B cell (primary cell): ENCODE data around the gene TMEM120B. TPM values are rescaled to one million over a fixed set of nuclear protein-coding genes. Genes with fewer than 3 reads are reported as not detected.

ENCODE experiments used
- ATAC-seq: fragments of 200-7000 bp; cut with Tn5 transposase; one replicate; pipeline ENCODE4 v1.10.0; 2021; ENCODE audit warnings: low read depth, mild to moderate bottlenecking, moderate number of reproducible peaks, moderate library complexity
- CTCF ChIA-PET: fragments of 350-600 bp; sonication (Branson Sonifier 250); formaldehyde crosslinking; loops from one replicate; lab custom pipeline; 2021; ENCODE audit warnings: antibody characterized with exemption, inconsistent platforms; lab: Charles Lee
- POLR2A ChIA-PET: fragments of 350-600 bp; sonication (Branson Sonifier 250); formaldehyde crosslinking; loops from one replicate; lab custom pipeline; 2021; ENCODE audit warnings: antibody characterized with exemption; lab: Charles Lee
- DNase-seq: peaks from one replicate; pipeline ENCODE4 v3.0.0; 2013
- H2AFZ ChIP-seq: 2 replicates; pipeline ENCODE4 v1.6.1; 2012; ENCODE audit warnings: mild to moderate bottlenecking, low read depth, low read length; ENCODE audit not compliant: insufficient read depth, poor library complexity, severe bottlenecking
- H3K27ac ChIP-seq, 2 donors: 1 replicate in 1 of 2; 2 replicates in 1 of 2; pipeline ENCODE4 v1.5.1; 2012 to 2013; ENCODE audit warnings: low read length in 2 of 2, mild to moderate bottlenecking in 2 of 2, moderate library complexity in 1 of 2
- H3K27me3 ChIP-seq, 4 experiments: fragments of 200-600 bp in 1 of 4; sonication (generic) in 1 of 4; replicated peaks in 1 of 4; 1 replicate in 2 of 4; 2 replicates in 2 of 4; pipeline versions ENCODE4 v1.6.1 to v1.7.0; 2013 to 2016; ENCODE audit warnings: low read length in 3 of 4, mild to moderate bottlenecking in 2 of 4, mixed read lengths in 1 of 4, moderate library complexity in 1 of 4; ENCODE audit not compliant: insufficient read depth in 4 of 4, control insufficient read depth in 3 of 4; ENCODE audit errors: control extremely low read depth in 1 of 4
- H3K36me3 ChIP-seq, 2 experiments: replicated peaks in 1 of 2; 1 replicate in 1 of 2; 2 replicates in 1 of 2; pipeline versions ENCODE4 v1.6.1 to v1.7.1; 2013; ENCODE audit warnings: low read length in 1 of 2; ENCODE audit not compliant: insufficient read depth in 2 of 2, control insufficient read depth in 1 of 2; ENCODE audit errors: control extremely low read depth in 1 of 2, extremely low read depth in 1 of 2
- H3K4me1 ChIP-seq, 2 donors: fragments of 200-600 bp in 1 of 2; sonication (generic) in 1 of 2; 1 replicate in 1 of 2; 2 replicates in 1 of 2; pipeline versions ENCODE4 v1.5.1 to v1.6.1; 2013 to 2017; ENCODE audit warnings: low read length in 2 of 2; ENCODE audit not compliant: control insufficient read depth in 2 of 2, insufficient read depth in 2 of 2
- H3K4me2 ChIP-seq: replicated peaks from 2 replicates; pipeline ENCODE3; 2012; ENCODE audit warnings: mild to moderate bottlenecking, low read depth, low read length; ENCODE audit not compliant: poor library complexity, severe bottlenecking
- H3K4me3 ChIP-seq, 5 experiments: fragments of 200-600 bp in 1 of 5; sonication (generic) in 1 of 5; 1 replicate in 3 of 5; 2 replicates in 2 of 5; pipeline versions ENCODE4 v1.5.1 to v1.7.0; 2011 to 2016; ENCODE audit warnings: low read length in 4 of 5, mild to moderate bottlenecking in 4 of 5, low read depth in 2 of 5, control low read depth in 1 of 5, moderate library complexity in 1 of 5; ENCODE audit not compliant: insufficient read depth in 1 of 5; ENCODE audit errors: control extremely low read depth in 1 of 5, extremely low read depth in 1 of 5
- H3K79me2 ChIP-seq: fragments of 200-600 bp; sonication (generic); one replicate; pipeline ENCODE4 v1.6.0; 2016; ENCODE audit warnings: low read length; ENCODE audit not compliant: control insufficient read depth, insufficient read depth
- H3K9ac ChIP-seq: fragments of 200-600 bp; sonication (generic); 2 replicates; pipeline ENCODE4 v1.6.1; 2017; ENCODE audit warnings: mild to moderate bottlenecking, low read length, moderate library complexity
- H3K9me3 ChIP-seq, 3 donors: one replicate each; pipeline versions ENCODE4 v1.6.1 to v1.7.1; 2013; ENCODE audit warnings: low read length in 2 of 3; ENCODE audit not compliant: control insufficient read depth in 2 of 3, insufficient read depth in 1 of 3; ENCODE audit errors: control extremely low read depth in 1 of 3
- H4K20me1 ChIP-seq: 2 replicates; pipeline ENCODE4 v1.6.0; 2012; ENCODE audit warnings: mild to moderate bottlenecking, low read length; ENCODE audit not compliant: insufficient read depth, control insufficient read depth, poor library complexity, severe bottlenecking
- H3K27ac Mint-ChIP-seq: one replicate; pipeline ENCODE4 v1.8.0; 2021; ENCODE audit warnings: mixed read lengths
- H3K27me3 Mint-ChIP-seq: one replicate; pipeline ENCODE4 v1.8.0; 2021; ENCODE audit warnings: mixed read lengths
- H3K4me1 Mint-ChIP-seq: one replicate; pipeline ENCODE4 v1.8.0; 2021; ENCODE audit warnings: mixed read lengths
- H3K4me3 Mint-ChIP-seq: one replicate; pipeline ENCODE4 v1.8.0; 2021; ENCODE audit warnings: mixed read lengths
- H3K9me3 Mint-ChIP-seq: one replicate; pipeline ENCODE4 v1.8.0; 2022; ENCODE audit warnings: mixed read lengths; ENCODE audit not compliant: insufficient read depth
- EZH2 ChIP-seq: IDR thresholded peaks from 2 replicates; pipeline ENCODE4 v1.6.1; 2012; ENCODE audit warnings: borderline replicate concordance, low read depth, mild to moderate bottlenecking, moderate library complexity, low read length; ENCODE audit not compliant: insufficient read depth, poor library complexity, severe bottlenecking
- whole genome bisulfite sequencing: methylation state at CpG from one replicate; pipeline ENCODE4 v1.1.5; 2013; ENCODE audit warnings: missing lambda C conversion rate; ENCODE audit not compliant: insufficient coverage; 5-methylcytosine and 5-hydroxymethylcytosine counted together
- intact Hi-C: fragments of 100-400 bp; cut with micrococcal nuclease; formaldehyde crosslinking; loops from one replicate; pipeline ENCODE4 v1.10.0; 2022
- polyA plus RNA-seq: library from polyadenylated mRNA; depleted of rRNA; stranded (reverse); fragments of >200 nt; gene quantifications from 2 replicates; pipeline ENCODE4 v1.2.3, GENCODE V29; 2012
- total RNA-seq, 2 donors: library from RNA; stranded (reverse); fragments of 120-200 nt in 1 of 2; gene quantifications; 1 replicate in 1 of 2; 2 replicates in 1 of 2; pipeline versions ENCODE4 v1.2.3 to v1.2.4, GENCODE V29; 2013 to 2022
- TF ChIP-seq, protein P1 (sequence below): fragments of 200-600 bp; IDR thresholded peaks from one replicate; pipeline ENCODE4 v1.8.0; 2022; ENCODE audit warnings: antibody characterized with exemption, mild to moderate bottlenecking

Gene TMEM120B
- total and polyA plus RNA-seq, 2 donors (not counting 1 experiment from before 2014, with no cell fraction given), result 9.2 to 9.7 TPM

DNA sequence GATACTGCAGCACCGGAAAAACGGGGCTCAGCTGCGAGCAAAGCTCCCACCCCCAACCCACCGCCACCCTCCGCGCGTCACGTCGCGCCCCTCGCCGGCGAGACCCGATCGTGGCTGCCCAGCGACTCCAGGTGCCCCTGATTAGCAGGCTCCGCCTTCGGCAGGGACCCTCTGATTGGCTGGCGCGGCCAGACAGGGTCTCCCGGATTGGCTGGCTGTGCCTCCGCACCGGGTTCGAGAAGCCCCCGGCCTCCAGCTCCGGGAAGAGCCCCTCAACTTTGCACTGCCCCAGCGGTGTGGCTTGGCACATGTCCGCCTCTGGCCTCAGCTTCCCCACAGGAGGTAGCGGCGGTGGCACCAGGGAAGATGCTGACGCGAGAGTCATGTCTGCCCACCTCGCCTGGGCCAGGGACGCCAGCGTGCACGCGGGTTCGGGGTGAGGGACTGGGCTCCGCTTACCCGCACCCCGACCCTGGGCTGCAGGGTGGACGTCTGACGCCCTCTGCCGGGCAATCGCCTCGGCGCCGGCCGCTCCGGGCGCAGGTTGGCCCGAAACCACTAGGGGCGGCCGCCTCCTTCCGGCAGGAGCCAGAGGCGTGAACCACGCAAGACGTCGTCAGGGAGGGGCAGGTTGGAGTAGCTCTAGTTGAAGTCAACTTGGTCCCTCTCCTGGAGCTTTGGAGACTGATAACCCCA is 81.4 kb downstream of the TMEM120B start:
- H3K4me1 Mint-ChIP-seq, result peaks cover 65% of the 10 kb centered on the region
- Histone ChIP-seq H3K27ac (peak overlapping the region; percentile 59 to 100), H3K79me2 (peaks cover 66% of the 10 kb centered on the region), H2AFZ (peak overlapping the region; percentile 75), H3K4me1 (peaks cover 50 to 72% of the 10 kb centered on the region in 2 donors), H3K36me3 (peaks cover 3 to 26% of the 10 kb centered on the region in 2 experiments), H4K20me1 (peaks cover 37% of the 10 kb centered on the region), H3K4me2 (peak overlapping the region; percentile 99), H3K4me3 (peak overlapping the region; percentile 30 to 97 (median 92)), H3K27me3 (no peaks in the 10 kb centered on the region), H3K9me3 (no peaks in the 10 kb centered on the region), H3K9ac (peak overlapping the region; percentile 95)
- H3K27me3 Mint-ChIP-seq, result no peaks in the 10 kb centered on the region
- ATAC-seq (peak; percentile 53), DNase-seq (peak; percentile 97)
- ChIA-PET POLR2A (interaction anchor here (0.7 to 8.5 kb wide), 13 partner anchors 10 to 122 kb away, joined by 3 to 267 read pairs (median 4); partner anchors contain the start of genes PSMD9, SETD1B and TMEM120B), CTCF (interaction anchor here (0.7 to 33.5 kb wide), 56 partner anchors 6 to 587 kb away, joined by 3 to 1947 read pairs (median 4); partner anchors contain the start of genes CFAP251, ORAI1, PSMD9 and RHOF)
- no peaks in the 10 kb centered on the region for H3K9me3 Mint-ChIP-seq
- peak overlapping the region; percentile 88 for H3K4me3 Mint-ChIP-seq
- TF ChIP-seq, protein P1, sequence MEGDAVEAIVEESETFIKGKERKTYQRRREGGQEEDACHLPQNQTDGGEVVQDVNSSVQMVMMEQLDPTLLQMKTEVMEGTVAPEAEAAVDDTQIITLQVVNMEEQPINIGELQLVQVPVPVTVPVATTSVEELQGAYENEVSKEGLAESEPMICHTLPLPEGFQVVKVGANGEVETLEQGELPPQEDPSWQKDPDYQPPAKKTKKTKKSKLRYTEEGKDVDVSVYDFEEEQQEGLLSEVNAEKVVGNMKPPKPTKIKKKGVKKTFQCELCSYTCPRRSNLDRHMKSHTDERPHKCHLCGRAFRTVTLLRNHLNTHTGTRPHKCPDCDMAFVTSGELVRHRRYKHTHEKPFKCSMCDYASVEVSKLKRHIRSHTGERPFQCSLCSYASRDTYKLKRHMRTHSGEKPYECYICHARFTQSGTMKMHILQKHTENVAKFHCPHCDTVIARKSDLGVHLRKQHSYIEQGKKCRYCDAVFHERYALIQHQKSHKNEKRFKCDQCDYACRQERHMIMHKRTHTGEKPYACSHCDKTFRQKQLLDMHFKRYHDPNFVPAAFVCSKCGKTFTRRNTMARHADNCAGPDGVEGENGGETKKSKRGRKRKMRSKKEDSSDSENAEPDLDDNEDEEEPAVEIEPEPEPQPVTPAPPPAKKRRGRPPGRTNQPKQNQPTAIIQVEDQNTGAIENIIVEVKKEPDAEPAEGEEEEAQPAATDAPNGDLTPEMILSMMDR, result peak; percentile 95
- no peak for TF ChIP-seq EZH2
- H3K27ac Mint-ChIP-seq, result peak overlapping the region; percentile 90
- intact Hi-C loops, result loop anchor here (1.0 to 10.0 kb wide), 11 partner anchors 9 to 327 kb away; partner anchors contain the start of genes BCL7A, ORAI1 and TMEM120B
- under 1% methylated on average over 58 of the region's 59 CpGs for WGBS
